Measurements from ENCODE around the gene COL1A2.

Gene COL1A2

DNA sequence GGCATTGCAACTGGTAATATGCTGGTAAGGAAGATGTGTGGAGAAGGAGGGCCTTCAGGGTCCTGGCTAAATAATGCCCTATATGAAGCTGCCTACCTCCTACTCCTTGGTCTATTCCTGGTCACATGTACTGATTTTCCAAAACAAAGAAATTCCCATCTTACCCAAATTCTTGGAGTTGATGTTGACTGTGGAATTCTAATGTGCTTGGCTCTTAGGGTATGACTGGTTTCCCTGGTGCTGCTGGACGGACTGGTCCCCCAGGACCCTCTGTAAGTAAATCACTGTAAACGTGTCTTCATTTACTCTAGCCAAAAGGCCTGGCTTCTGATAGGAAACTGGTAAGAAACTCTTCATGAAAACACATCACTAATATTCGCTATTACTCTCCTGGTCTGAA lies 27.0 kb downstream of the COL1A2 start:
- H3K27me3 ChIP-seq (ENCODE audit: insufficient read depth, low read length): no peaks in the 10 kb centered on the region
- H2AFZ ChIP-seq (ENCODE audit: low read depth, low read length): no peak overlapping the region
- no peak overlapping the region for H3K4me3 ChIP-seq (ENCODE audit: low read length)
- H3K36me3 ChIP-seq (ENCODE audit: insufficient read depth, low read length): no peaks in the 10 kb centered on the region
- no peaks in the 10 kb centered on the region for H3K9me3 ChIP-seq (ENCODE audit: low read length)
- peaks cover 7% of the 10 kb centered on the region for H3K4me1 ChIP-seq (ENCODE audit: insufficient read depth, low read length)

DNA sequence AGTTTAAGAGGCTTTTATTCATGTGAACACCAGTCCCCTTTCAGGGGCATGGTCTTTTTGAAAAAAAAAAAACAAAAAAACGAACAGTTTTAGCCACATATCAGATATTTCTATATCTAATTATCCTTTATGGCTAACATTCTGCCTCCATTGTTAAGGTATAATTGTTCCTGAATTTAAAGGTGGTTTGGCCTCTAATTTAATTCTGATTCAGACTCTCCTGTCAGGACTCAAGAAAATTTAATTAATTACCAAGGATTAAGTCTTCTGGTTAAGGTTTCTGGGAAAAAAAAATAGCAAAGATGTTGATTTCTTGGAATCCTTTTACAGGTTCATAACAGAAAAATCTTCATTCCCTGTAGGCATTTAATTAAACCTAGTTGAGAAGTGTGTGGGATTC lies 27.4 kb downstream of the COL1A2 start:
- Histone ChIP-seq H3K27me3 (ENCODE audit: insufficient read depth, low read length) (no peaks in the 10 kb centered on the region), H3K4me3 (ENCODE audit: low read length) (no peak overlapping the region), H3K4me1 (ENCODE audit: insufficient read depth, low read length) (peaks cover 7% of the 10 kb centered on the region), H2AFZ (ENCODE audit: low read depth, low read length) (no peak overlapping the region), H3K9me3 (ENCODE audit: low read length) (no peaks in the 10 kb centered on the region), H3K36me3 (ENCODE audit: insufficient read depth, low read length) (no peaks in the 10 kb centered on the region)

- no peaks in the 10 kb centered on the region for H3K36me3 ChIP-seq (ENCODE audit: insufficient read depth, low read length)
These were observed 28.2 kb downstream of the COL1A2 start for GRCh38 chr7:94422827-94423460.

DNA sequence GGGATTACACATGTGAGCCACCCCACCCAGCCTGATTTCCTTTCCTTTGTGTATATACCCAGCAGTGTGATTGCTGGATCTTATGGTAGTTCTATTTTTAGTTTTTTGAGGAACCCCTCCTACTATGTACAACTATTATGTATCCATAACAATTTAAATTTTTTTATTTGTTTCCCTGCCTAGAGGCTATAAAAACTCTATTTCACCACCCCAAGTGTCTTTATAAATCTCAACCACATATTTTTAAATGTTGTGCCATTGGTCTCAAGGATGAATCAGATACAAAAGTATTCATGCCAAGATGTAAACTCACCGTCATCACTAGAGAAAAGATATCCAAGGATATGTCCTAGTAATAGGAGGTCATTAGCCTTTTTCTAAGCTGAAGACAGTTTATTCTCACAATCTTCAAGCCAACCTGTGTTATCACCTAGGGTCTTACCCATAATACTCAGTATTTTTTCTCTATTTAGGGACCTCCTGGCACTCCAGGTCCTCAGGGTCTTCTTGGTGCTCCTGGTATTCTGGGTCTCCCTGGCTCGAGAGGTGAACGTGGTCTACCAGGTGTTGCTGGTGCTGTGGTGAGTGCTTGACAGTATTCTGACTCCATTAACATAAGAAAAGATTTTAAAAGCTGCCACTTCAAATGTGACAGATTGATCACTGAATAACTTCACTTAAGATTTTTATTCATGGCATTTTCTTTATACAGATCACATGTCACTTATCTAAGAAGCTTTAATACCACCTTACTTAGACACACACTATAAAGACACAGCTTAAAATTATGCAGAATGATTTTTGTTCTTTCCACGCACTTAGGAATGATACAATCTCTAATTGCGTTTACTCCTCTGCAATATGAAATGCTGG lies 29.4 kb downstream of the COL1A2 start:
- Histone ChIP-seq H3K9me3 (ENCODE audit: low read length) (no peaks in the 10 kb centered on the region), H3K27me3 (ENCODE audit: insufficient read depth, low read length) (no peaks in the 10 kb centered on the region), H3K4me1 (ENCODE audit: insufficient read depth, low read length) (no peaks in the 10 kb centered on the region), H2AFZ (ENCODE audit: low read depth, low read length) (no peak overlapping the region), H3K4me3 (ENCODE audit: low read length) (no peak overlapping the region), H3K36me3 (ENCODE audit: insufficient read depth, low read length) (no peaks in the 10 kb centered on the region)

More at GRCh38 chr7:94422827-94423460, 28.2 kb downstream of the COL1A2 start:
- no peak overlapping the region for H2AFZ ChIP-seq (ENCODE audit: low read depth, low read length)
- H3K4me1 ChIP-seq (ENCODE audit: insufficient read depth, low read length): peaks cover 4% of the 10 kb centered on the region
- H3K4me3 ChIP-seq (ENCODE audit: low read length): no peak overlapping the region
- no peaks in the 10 kb centered on the region for H3K9me3 ChIP-seq (ENCODE audit: low read length)
- no peaks in the 10 kb centered on the region for H3K27me3 ChIP-seq (ENCODE audit: insufficient read depth, low read length)

GRCh38 chr7:94425546-94425945 lies 30.9 kb downstream of the COL1A2 start:
- Histone ChIP-seq H3K4me3 (ENCODE audit: low read length) (no peak overlapping the region), H2AFZ (ENCODE audit: low read depth, low read length) (no peak overlapping the region), H3K9me3 (ENCODE audit: low read length) (no peaks in the 10 kb centered on the region), H3K36me3 (ENCODE audit: insufficient read depth, low read length) (no peaks in the 10 kb centered on the region), H3K27me3 (ENCODE audit: insufficient read depth, low read length) (no peaks in the 10 kb centered on the region), H3K4me1 (ENCODE audit: insufficient read depth, low read length) (no peaks in the 10 kb centered on the region)

DNA sequence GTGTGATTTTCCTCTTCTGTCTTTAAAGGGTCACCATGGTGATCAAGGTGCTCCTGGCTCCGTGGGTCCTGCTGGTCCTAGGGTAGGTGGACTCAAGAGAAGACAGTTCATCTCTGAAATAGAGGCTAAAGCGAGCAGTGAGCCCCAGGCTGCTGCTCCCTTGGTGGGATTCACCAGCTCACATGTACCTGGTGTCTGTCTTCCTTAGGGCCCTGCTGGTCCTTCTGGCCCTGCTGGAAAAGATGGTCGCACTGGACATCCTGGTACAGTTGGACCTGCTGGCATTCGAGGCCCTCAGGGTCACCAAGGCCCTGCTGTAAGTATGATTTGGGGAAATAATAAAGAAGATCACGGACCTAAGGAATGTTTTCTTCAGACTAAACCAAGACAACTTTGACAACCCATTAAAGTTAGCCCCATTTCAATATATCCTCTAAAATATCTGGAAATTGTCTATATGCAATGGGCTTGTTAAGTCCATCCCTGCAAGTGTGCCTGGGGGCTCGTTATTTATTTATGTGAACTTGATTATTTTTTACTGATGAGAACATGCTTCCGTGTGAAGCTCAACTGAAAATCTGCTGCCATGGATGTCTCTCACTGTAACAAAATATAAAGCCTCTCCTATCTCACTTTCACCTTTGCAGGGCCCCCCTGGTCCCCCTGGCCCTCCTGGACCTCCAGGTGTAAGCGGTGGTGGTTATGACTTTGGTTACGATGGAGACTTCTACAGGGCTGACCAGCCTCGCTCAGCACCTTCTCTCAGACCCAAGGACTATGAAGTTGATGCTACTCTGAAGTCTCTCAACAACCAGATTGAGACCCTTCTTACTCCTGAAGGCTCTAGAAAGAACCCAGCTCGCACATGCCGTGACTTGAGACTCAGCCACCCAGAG lies 32.5 kb downstream of the COL1A2 start:
- Histone ChIP-seq H2AFZ (ENCODE audit: low read depth, low read length) (no peak overlapping the region), H3K4me3 (ENCODE audit: low read length) (no peak overlapping the region), H3K27me3 (ENCODE audit: insufficient read depth, low read length) (no peaks in the 10 kb centered on the region), H3K36me3 (ENCODE audit: insufficient read depth, low read length) (no peaks in the 10 kb centered on the region), H3K4me1 (ENCODE audit: insufficient read depth, low read length) (no peaks in the 10 kb centered on the region), H3K9me3 (ENCODE audit: low read length) (no peaks in the 10 kb centered on the region)

DNA sequence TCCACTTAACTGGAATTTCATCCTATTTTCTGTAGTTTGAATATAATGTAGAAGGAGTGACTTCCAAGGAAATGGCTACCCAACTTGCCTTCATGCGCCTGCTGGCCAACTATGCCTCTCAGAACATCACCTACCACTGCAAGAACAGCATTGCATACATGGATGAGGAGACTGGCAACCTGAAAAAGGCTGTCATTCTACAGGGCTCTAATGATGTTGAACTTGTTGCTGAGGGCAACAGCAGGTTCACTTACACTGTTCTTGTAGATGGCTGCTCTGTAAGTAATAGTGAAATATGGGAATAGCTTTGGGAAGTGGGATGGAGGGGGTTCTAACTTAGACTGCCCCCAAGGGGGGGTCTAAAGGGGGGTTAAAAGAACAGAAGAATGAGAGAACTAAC lies 34.5 kb downstream of the COL1A2 start:
- H3K9me3 ChIP-seq (ENCODE audit: low read length): no peaks in the 10 kb centered on the region
- no peaks in the 10 kb centered on the region for H3K36me3 ChIP-seq (ENCODE audit: insufficient read depth, low read length)
- no peak overlapping the region for H3K4me3 ChIP-seq (ENCODE audit: low read length)
- no peak overlapping the region for H2AFZ ChIP-seq (ENCODE audit: low read depth, low read length)
- no peaks in the 10 kb centered on the region for H3K27me3 ChIP-seq (ENCODE audit: insufficient read depth, low read length)
- H3K4me1 ChIP-seq (ENCODE audit: insufficient read depth, low read length): no peaks in the 10 kb centered on the region

- Histone ChIP-seq H3K4me1 (ENCODE audit: insufficient read depth, low read length) (no peaks in the 10 kb centered on the region), H3K27me3 (ENCODE audit: insufficient read depth, low read length) (no peaks in the 10 kb centered on the region), H3K9me3 (ENCODE audit: low read length) (no peaks in the 10 kb centered on the region), H2AFZ (ENCODE audit: low read depth, low read length) (no peak overlapping the region), H3K4me3 (ENCODE audit: low read length) (no peak overlapping the region), H3K36me3 (ENCODE audit: insufficient read depth, low read length) (no peaks in the 10 kb centered on the region)
These were observed 36.5 kb downstream of the COL1A2 start for GRCh38 chr7:94431176-94431575.

DNA sequence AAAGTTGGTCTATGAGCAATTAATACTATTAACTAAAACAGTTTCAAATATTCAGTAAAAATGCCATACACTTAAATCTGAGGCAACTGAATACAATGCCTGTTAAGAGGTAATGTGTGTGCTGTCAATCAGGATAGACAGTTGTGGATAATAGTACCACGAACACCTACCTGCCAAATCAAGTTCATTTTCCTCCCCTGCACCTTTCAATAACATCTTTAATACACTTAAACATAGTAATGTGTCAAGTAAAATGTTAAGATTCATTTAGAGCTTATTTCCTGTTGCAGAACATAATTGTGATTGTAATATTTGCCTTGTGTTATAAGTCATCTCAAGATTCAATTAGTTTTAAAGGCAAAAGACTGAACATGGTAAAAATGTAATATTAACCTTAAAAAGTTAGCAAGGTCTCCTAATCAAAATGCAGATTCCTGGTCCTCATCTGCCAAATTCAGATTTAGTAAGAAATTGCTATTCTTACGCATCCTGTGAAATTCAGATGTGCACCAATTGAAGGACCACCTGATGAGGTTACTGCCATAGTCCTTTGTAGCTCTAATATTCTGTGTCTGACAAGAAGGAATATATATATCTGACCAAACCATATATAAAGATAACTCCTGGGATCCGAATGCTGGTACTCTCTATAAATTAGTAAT lies 37.1 kb downstream of the COL1A2 start:
- Histone ChIP-seq H3K4me3 (ENCODE audit: low read length) (no peak overlapping the region), H3K27me3 (ENCODE audit: insufficient read depth, low read length) (no peaks in the 10 kb centered on the region), H2AFZ (ENCODE audit: low read depth, low read length) (no peak overlapping the region)

GRCh38 chr7:94432281-94432670 lies 37.6 kb downstream of the COL1A2 start:
- Histone ChIP-seq H3K4me1 (ENCODE audit: insufficient read depth, low read length) (no peaks in the 10 kb centered on the region), H3K9me3 (ENCODE audit: low read length) (no peaks in the 10 kb centered on the region), H3K36me3 (ENCODE audit: insufficient read depth, low read length) (no peaks in the 10 kb centered on the region), H3K4me3 (ENCODE audit: low read length) (no peak overlapping the region), H3K27me3 (ENCODE audit: insufficient read depth, low read length) (no peaks in the 10 kb centered on the region), H2AFZ (ENCODE audit: low read depth, low read length) (no peak overlapping the region)

More for the DNA sequence above, 37.1 kb downstream of the COL1A2 start:
- H3K4me1 ChIP-seq (ENCODE audit: insufficient read depth, low read length): no peaks in the 10 kb centered on the region
- H3K36me3 ChIP-seq (ENCODE audit: insufficient read depth, low read length): no peaks in the 10 kb centered on the region
- no peaks in the 10 kb centered on the region for H3K9me3 ChIP-seq (ENCODE audit: low read length)

- Histone ChIP-seq H3K36me3 (ENCODE audit: insufficient read depth, low read length) (no peaks in the 10 kb centered on the region), H2AFZ (ENCODE audit: low read depth, low read length) (no peak overlapping the region), H3K4me1 (ENCODE audit: insufficient read depth, low read length) (no peaks in the 10 kb centered on the region), H3K27me3 (ENCODE audit: insufficient read depth, low read length) (no peaks in the 10 kb centered on the region), H3K4me3 (ENCODE audit: low read length) (no peak overlapping the region), H3K9me3 (ENCODE audit: low read length) (no peaks in the 10 kb centered on the region)
These were observed 38.1 kb downstream of the COL1A2 start for GRCh38 chr7:94432817-94433216.

DNA sequence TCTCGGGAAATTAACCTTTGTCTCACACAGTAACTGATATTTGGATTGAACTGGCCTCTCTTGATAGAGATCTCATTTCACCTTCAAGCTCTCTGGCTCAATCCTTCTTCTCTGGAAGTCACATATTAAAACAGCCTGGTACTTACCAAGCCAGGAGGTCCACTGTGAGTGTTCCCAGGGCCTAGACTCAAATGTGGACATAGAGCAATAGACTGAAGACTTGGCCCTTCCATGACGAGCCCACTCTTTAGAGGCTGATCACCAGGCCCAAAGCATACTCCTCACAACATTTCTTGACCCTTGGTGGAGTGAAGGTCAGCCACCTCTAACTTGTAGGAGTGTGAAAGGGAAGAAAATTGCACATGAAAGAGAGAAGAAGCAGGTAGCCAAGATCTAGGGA lies 38.5 kb downstream of the COL1A2 start:
- H3K36me3 ChIP-seq (ENCODE audit: insufficient read depth, low read length): no peaks in the 10 kb centered on the region
- H3K4me1 ChIP-seq (ENCODE audit: insufficient read depth, low read length): no peaks in the 10 kb centered on the region
- H3K27me3 ChIP-seq (ENCODE audit: insufficient read depth, low read length): no peaks in the 10 kb centered on the region
- no peak overlapping the region for H3K4me3 ChIP-seq (ENCODE audit: low read length)
- no peak overlapping the region for H2AFZ ChIP-seq (ENCODE audit: low read depth, low read length)
- H3K9me3 ChIP-seq (ENCODE audit: low read length): no peaks in the 10 kb centered on the region

Data from neuron (in vitro differentiated cells).